Fibroblast of villous mesenchyme (primary cell): ENCODE results near the gene APLP1. TPM values are rescaled to one million over a fixed set of nuclear protein-coding genes. Genes with fewer than 3 reads are reported as not detected.

Experiments
- DNase-seq: peaks from one replicate; pipeline ENCODE4 v3.0.0-alpha.2; 2010; ENCODE audit warnings: low read depth
- H3K4me3 ChIP-seq: 2 replicates; pipeline ENCODE4 v1.5.1; 2011; ENCODE audit warnings: low read depth, mild to moderate bottlenecking, low read length
- total RNA-seq: library from RNA; depleted of rRNA; stranded (reverse); fragments of >200 nt; gene quantifications from 2 replicates; pipeline ENCODE4 v1.2.3, GENCODE V29; 2012
- TF ChIP-seq, protein P1 (sequence below): IDR thresholded peaks from 2 replicates; pipeline ENCODE4 v1.5.1; 2012; ENCODE audit warnings: low read depth, mild to moderate bottlenecking, low read length; ENCODE audit not compliant: insufficient read depth

The APLP1 gene
- total RNA-seq, 1 donor = 3.5 TPM

GRCh38 chr19:35911173-35911572, 42.8 kb downstream of the APLP1 start:
- TF ChIP-seq, protein P1, sequence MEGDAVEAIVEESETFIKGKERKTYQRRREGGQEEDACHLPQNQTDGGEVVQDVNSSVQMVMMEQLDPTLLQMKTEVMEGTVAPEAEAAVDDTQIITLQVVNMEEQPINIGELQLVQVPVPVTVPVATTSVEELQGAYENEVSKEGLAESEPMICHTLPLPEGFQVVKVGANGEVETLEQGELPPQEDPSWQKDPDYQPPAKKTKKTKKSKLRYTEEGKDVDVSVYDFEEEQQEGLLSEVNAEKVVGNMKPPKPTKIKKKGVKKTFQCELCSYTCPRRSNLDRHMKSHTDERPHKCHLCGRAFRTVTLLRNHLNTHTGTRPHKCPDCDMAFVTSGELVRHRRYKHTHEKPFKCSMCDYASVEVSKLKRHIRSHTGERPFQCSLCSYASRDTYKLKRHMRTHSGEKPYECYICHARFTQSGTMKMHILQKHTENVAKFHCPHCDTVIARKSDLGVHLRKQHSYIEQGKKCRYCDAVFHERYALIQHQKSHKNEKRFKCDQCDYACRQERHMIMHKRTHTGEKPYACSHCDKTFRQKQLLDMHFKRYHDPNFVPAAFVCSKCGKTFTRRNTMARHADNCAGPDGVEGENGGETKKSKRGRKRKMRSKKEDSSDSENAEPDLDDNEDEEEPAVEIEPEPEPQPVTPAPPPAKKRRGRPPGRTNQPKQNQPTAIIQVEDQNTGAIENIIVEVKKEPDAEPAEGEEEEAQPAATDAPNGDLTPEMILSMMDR = no peak
- DNase-seq = no peak
- H3K4me3 ChIP-seq = no peak overlapping the region

DNA sequence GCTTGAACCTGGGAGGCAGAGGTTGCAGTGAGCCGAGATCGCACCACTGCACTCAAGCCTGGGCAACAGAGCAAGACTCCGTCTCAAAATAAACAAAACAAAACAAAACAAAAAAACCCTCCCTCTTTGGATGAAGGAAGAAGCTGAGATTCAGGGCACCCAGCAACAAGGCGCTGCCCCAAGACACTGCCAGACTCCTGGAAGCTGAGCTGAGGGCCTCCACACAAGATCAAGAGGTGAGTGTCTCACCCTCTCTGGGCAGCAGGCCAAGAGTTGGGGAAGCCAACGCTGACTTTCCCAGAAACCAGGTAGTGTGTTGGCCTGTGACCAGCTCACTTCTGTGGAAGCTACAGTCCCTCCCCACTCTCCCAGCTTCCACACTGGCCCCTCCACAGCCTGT, 43.4 kb downstream of the APLP1 start:
- TF ChIP-seq, protein P1 = no peak
- no peak for DNase-seq
- no peak overlapping the region for H3K4me3 ChIP-seq

DNA sequence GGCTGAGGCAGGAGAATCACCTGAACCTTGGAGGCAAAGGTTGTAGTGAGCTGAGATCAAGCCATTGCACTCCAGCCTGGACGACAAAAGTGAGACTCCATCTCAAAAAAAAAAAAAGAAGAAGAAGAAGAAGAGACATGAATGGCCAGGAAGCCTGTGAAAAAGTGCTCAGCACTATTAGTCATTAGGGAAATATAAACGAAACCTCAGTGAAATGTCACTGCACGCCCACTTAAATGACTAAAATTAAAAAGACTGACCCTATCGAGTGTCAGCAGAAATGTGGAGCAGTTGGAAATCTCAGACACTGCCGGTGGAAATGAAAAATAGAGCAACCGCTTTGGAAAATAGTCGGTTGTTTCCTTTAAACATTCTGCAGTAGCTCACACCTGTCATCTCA, 45.2 kb downstream of the APLP1 start:
- no peak overlapping the region for H3K4me3 ChIP-seq
- DNase-seq = no peak
- TF ChIP-seq, protein P1 = no peak

DNA sequence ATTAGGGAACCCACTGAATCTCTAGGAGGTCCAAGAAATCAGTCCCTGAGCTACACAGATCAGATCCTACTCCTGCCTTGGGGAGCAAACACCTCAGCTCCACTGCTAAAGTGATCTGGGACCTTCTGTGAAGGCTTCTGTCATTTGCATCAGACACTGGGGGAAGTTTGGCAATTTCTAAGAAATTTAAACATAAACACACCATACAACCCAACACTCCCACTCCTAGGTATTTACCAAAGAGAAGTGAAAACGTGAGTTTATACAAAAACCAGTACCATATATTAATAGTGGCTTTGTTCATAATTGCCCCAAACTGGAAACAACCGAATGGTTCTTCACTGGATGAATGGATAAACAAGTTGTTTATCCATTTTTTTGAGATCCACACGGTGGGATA, 47.1 kb downstream of the APLP1 start:
- no peak for DNase-seq
- TF ChIP-seq, protein P1 = no peak
- no peak overlapping the region for H3K4me3 ChIP-seq

GRCh38 chr19:35919306-35919705, 50.9 kb downstream of the APLP1 start:
- TF ChIP-seq, protein P1 = no peak
- H3K4me3 ChIP-seq = no peak overlapping the region
- DNase-seq = no peak

GRCh38 chr19:35921012-35921411, 52.6 kb downstream of the APLP1 start:
- DNase-seq = no peak

DNA sequence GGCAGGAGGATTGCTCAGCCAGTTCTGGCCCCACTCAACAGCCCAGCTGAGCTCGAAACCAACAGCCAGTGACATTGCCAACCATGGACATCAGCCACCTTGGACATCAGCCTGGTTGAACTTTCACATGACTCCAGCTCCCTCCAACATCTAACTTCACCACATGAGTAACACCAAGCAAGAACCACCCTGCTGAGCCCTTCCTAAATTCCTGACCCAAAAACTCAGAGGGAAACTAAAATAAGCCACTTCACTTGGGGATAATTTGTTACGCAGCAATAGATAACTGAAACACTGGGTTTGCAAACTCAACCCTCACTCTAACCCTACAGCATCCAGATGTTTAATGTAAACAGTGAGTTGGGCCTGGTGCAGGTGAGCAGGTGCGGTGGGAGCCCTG, 57.1 kb downstream of the APLP1 start:
- TF ChIP-seq, protein P1 = no peak
- DNase-seq = no peak
- H3K4me3 ChIP-seq = no peak overlapping the region

More at GRCh38 chr19:35921012-35921411, 52.6 kb downstream of the APLP1 start:
- no peak overlapping the region for H3K4me3 ChIP-seq
- TF ChIP-seq, protein P1 = no peak
